ENCODE measurements around the gene GIMAP5. TPM values are rescaled to one million over a fixed set of nuclear protein-coding genes. Genes with fewer than 3 reads are reported as not detected.

GIMAP5 gene
- total and polyA plus RNA-seq, 2 of the 13 experiments (the other 11 are each of a cell fraction or from before 2014, with no cell fraction given) = not detected

GRCh38 chr7:150790416-150791075 lies 53.3 kb downstream of the GIMAP5 start (continued):
- no peak for TF ChIP-seq HNRNPLL (IDR thresholded peaks at IDR 0.05; ENCODE audit: low read depth, low read length, poor library complexity, severe bottlenecking)
- no peak for TF ChIP-seq CENPT (CRISPR knock-in tag; IDR thresholded peaks at IDR 0.05; ENCODE audit: low read depth)

- Histone ChIP-seq H3K9me3 (ENCODE audit: low read length) (no peaks in the 10 kb centered on the region), H3K36me3 (replicated peaks in 1 of 2; ENCODE audit: control insufficient read depth in 1 of 2, insufficient read depth in 2 of 2, low read length in 2 of 2) (no peaks in the 10 kb centered on the region), H2AFZ (ENCODE audit: low read length) (no peak overlapping the region), H3K4me1 (ENCODE audit: insufficient read depth, low read length) (no peaks in the 10 kb centered on the region), H3K4me2 (ENCODE audit: low read depth, low read length) (no peak overlapping the region), H3K27ac (ENCODE audit: extremely low read length, insufficient read depth, low read length) (no peak overlapping the region), H4K20me1 (ENCODE audit: insufficient read depth, low read length) (no peaks in the 10 kb centered on the region), H3K4me3 (replicated peaks in 1 of 3; ENCODE audit: insufficient read depth in 1 of 3, low read depth in 2 of 3, low read length in 3 of 3) (no peak overlapping the region), H3K79me2 (ENCODE audit: insufficient read depth, low read length) (no peaks in the 10 kb centered on the region), H3K9ac (ENCODE audit: insufficient read depth, low read depth, low read length) (no peak overlapping the region), H3K27me3 (ENCODE audit: control insufficient read depth in 1 of 2, insufficient read depth in 2 of 2, low read length in 2 of 2) (peaks cover 3 to 37% of the 10 kb centered on the region in 2 experiments; a peak in 3 of 5 replicates)
- ChIA-PET POLR2A (no interaction called here), CTCF (ENCODE audit: low intra/inter-chr PET ratio, low total read pairs) (no interaction called here)
- ATAC-seq (no peak), FAIRE-seq (no peak), DNase-seq (ENCODE audit: low spot score) (no peak)
- 20% methylated on average over 5 of the region's 5 CpGs for WGBS (ENCODE audit: low lambda C conversion rate)
- intact Hi-C loops (cut with micrococcal nuclease; ENCODE audit: unreplicated experiment) = no loop called here
- no TSS peak for BruUV-seq (replicated peaks)
- in situ Hi-C loops (cut with HindIII; ENCODE audit: extremely low pct_ligation_motif_present, low pct_unique_long_range_greater_than_20kb) = no loop called here
- no peak for TF ChIP-seq PAWR (CRISPR knock-in tag; IDR thresholded peaks at IDR 0.05; ENCODE audit: borderline replicate concordance)
- TF ChIP-seq ZBED4 (CRISPR knock-in tag; IDR thresholded peaks at IDR 0.05; ENCODE audit: borderline replicate concordance) = no peak
- no peak for TF ChIP-seq AKNA (CRISPR knock-in tag; IDR thresholded peaks at IDR 0.05; ENCODE audit: borderline replicate concordance)
- no peak for TF ChIP-seq BRD4 (CRISPR knock-in tag; IDR thresholded peaks at IDR 0.05)
Observed at GRCh38 chr7:150791304-150791703, 54.1 kb downstream of the GIMAP5 start.
